ENCODE results near the gene MGAT4C. TPM values are rescaled to one million over a fixed set of nuclear protein-coding genes. Genes with fewer than 3 reads are reported as not detected.

MGAT4C gene
- polyA plus RNA-seq, 2 of the 4 experiments (the other 2 are of a cell fraction), result 0.17 TPM; not detected in 1

DNA sequence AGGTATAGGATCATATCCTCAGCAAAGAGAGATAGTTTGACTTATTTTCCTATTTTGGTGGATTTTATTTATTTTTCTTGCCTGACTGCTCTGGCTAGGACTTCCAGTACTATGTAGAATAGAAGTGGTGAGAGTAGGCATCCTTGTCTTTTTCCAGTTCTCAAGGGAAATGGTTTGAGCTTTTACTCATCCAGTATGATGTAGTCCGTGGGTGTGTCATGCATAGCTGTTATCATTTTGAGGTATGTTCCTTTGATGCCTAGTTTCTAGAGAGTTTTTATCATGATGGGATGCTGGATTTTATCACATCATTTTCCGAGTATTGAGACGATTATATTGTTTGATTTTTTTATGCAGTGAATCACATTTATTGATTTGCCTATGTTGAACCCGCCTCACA lies 97.2 kb downstream of the MGAT4C start:
- ChIA-PET POLR2A (no interaction called here), CTCF (no interaction called here)
- Histone ChIP-seq H3K27ac (no peak overlapping the region), H3K4me1 (no peaks in the 10 kb centered on the region), H3K9me3 (no peaks in the 10 kb centered on the region), H3K4me2 (no peak overlapping the region), H3K4me3 (no peak overlapping the region)
- FAIRE-seq (peak; percentile 13), ATAC-seq (no peak), DNase-seq (ENCODE audit: low read depth in 1 of 2, low spot score in 1 of 2) (no peak)
- 40% methylated on average over 4 of the region's 4 CpGs for WGBS (ENCODE audit: missing lambda C conversion rate)
- TF ChIP-seq JUNB (IDR thresholded peaks at IDR 0.05), result no peak
- no peak for TF ChIP-seq EP300 (IDR thresholded peaks at IDR 0.05)
- no peak for TF ChIP-seq RNF2 (IDR thresholded peaks at IDR 0.05; ENCODE audit: borderline replicate concordance, low read depth)
- no peak for TF ChIP-seq KDM1A (IDR thresholded peaks at IDR 0.05; ENCODE audit: low read depth)
- TF ChIP-seq, protein P1, sequence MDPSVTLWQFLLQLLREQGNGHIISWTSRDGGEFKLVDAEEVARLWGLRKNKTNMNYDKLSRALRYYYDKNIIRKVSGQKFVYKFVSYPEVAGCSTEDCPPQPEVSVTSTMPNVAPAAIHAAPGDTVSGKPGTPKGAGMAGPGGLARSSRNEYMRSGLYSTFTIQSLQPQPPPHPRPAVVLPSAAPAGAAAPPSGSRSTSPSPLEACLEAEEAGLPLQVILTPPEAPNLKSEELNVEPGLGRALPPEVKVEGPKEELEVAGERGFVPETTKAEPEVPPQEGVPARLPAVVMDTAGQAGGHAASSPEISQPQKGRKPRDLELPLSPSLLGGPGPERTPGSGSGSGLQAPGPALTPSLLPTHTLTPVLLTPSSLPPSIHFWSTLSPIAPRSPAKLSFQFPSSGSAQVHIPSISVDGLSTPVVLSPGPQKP (IDR thresholded peaks at IDR 0.05; ENCODE audit: low read depth, low read length), result no peak

DNA sequence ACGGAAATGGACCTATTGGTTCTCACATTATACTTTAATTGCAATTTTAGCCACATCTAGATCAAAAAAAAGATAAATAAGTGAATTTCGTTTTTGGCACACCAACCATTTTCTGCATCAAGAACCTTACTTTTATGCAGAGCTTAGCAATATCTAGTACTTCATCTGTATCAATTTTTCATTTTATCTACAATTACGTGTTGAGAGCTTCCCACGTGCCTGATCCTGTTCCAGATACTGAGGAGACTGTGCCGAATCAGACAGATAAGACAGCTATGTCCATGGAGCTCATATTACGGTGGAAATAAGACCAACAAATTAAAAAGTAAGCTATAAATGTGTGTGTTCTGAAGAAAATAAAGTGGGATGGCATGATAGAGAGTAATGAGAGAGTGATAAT lies 101.6 kb downstream of the MGAT4C start:
- TF ChIP-seq ZNF302 (CRISPR knock-in tag; IDR thresholded peaks at IDR 0.05) (no peak), ESRRA (IDR thresholded peaks at IDR 0.05; ENCODE audit: borderline replicate concordance, low read length) (no peak), JUN (IDR thresholded peaks at IDR 0.05) (no peak), PHF8 (IDR thresholded peaks at IDR 0.05; ENCODE audit: borderline replicate concordance, low read depth) (no peak), FOXS1 (CRISPR knock-in tag; IDR thresholded peaks at IDR 0.05) (no peak), EP300 (IDR thresholded peaks at IDR 0.05) (no peak), BHLHE40 (IDR thresholded peaks at IDR 0.05; ENCODE audit: low read depth, low read length) (no peak), POLR2AphosphoS2 (conservative IDR thresholded peaks at IDR 0.05; ENCODE audit: low read length) (no peak), RNF2 (IDR thresholded peaks at IDR 0.05; ENCODE audit: borderline replicate concordance, low read depth) (no peak), NFE2L2 (conservative IDR thresholded peaks at IDR 0.05; ENCODE audit: low read length) (no peak), EHF (CRISPR knock-in tag; IDR thresholded peaks at IDR 0.05) (no peak), ZSCAN20 (CRISPR knock-in tag; IDR thresholded peaks at IDR 0.05) (no peak), SMC3 (IDR thresholded peaks at IDR 0.05) (no peak), TP53 (CRISPR knock-in tag; IDR thresholded peaks at IDR 0.05) (no peak)
- TF ChIP-seq, protein P2, sequence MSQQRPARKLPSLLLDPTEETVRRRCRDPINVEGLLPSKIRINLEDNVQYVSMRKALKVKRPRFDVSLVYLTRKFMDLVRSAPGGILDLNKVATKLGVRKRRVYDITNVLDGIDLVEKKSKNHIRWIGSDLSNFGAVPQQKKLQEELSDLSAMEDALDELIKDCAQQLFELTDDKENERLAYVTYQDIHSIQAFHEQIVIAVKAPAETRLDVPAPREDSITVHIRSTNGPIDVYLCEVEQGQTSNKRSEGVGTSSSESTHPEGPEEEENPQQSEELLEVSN (IDR thresholded peaks at IDR 0.05; ENCODE audit: borderline replicate concordance, low read depth), result no peak
- H3K27ac ChIP-seq, result no peak overlapping the region
- no peak overlapping the region for H3K4me3 ChIP-seq
- no peaks in the 10 kb centered on the region for H3K9me3 ChIP-seq
- ChIA-PET CTCF (no interaction called here), POLR2A (no interaction called here)
- FAIRE-seq, result no peak
- ATAC-seq, result no peak
- DNase-seq (ENCODE audit: low read depth in 1 of 2, low spot score in 1 of 2), result no peak
- WGBS (ENCODE audit: missing lambda C conversion rate), result 45% methylated on average over 6 of the region's 6 CpGs
- no peak overlapping the region for H3K4me2 ChIP-seq
- no peaks in the 10 kb centered on the region for H3K4me1 ChIP-seq

DNA sequence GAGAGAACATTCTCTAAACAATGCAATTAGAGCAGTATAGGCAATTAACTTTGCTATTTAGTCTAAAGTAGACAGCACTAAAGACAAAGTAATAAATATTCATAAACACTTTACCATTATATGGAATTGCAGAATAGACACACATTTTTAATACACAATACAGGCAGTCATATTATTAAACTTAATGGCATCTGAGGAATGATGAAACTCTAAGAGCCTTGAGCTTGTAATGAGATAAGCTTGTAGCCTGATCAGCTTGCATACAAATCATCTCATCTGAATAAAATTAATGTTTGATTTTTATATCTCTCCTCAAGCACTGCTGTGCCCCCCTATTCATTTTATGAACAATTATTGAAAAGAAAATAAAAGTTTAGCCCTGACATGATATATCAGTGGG lies 107.6 kb downstream of the MGAT4C start:
- H3K4me1 ChIP-seq, result no peaks in the 10 kb centered on the region
- FAIRE-seq (no peak), ATAC-seq (no peak), DNase-seq (ENCODE audit: low read depth in 1 of 2, low spot score in 1 of 2) (no peak)
- H3K4me2 ChIP-seq, result no peak overlapping the region
- ChIA-PET CTCF (no interaction called here), POLR2A (no interaction called here)
- H3K9me3 ChIP-seq, result no peaks in the 10 kb centered on the region
- TF ChIP-seq HEYL (CRISPR knock-in tag; IDR thresholded peaks at IDR 0.05) (no peak), PHF8 (IDR thresholded peaks at IDR 0.05; ENCODE audit: borderline replicate concordance, low read depth) (no peak), MAZ (IDR thresholded peaks at IDR 0.05; ENCODE audit: borderline replicate concordance, low read depth, low read length) (no peak), KDM5A (IDR thresholded peaks at IDR 0.05) (no peak), FOSL2 (IDR thresholded peaks at IDR 0.05) (no peak), FOSL2 (CRISPR knock-in tag; IDR thresholded peaks at IDR 0.05) (no peak), NPAS2 (CRISPR knock-in tag; IDR thresholded peaks at IDR 0.05; ENCODE audit: borderline replicate concordance) (no peak), FOXS1 (CRISPR knock-in tag; IDR thresholded peaks at IDR 0.05) (no peak), POLR2A (IDR thresholded peaks at IDR 0.05; ENCODE audit: low read length) (no peak)
- H3K4me3 ChIP-seq, result no peak overlapping the region
- H3K27ac ChIP-seq, result no peak overlapping the region
